Adipose tissue (tissue), 3 donors: Measurements from ENCODE around the gene PI4K2A. TPM values are rescaled to one million over a fixed set of nuclear protein-coding genes. Genes with fewer than 3 reads are reported as not detected.

Experiments
- H3K27ac ChIP-seq: one replicate; pipeline ENCODE4 v1.5.1; 2013; ENCODE audit warnings: low read depth, low read length
- WGBS, 3 donors: extraction: QIAGEN DNeasy Blood & Tissue Kit; methylation state at CpG; one replicate each; pipeline ENCODE4 v1.1.7; 2013; 5-methylcytosine and 5-hydroxymethylcytosine counted together
- polyA plus RNA-seq, 3 donors: library from polyadenylated mRNA; stranded (reverse); fragments of 200-250 nt; gene quantifications; one replicate each; pipeline ENCODE4 v1.2.3, GENCODE V29; 2013
- donor health status: healthy with polysubstance abuse.
- donor health status: Bipolar disorder and iron deficiency.
- donor health status: healthy.

Gene PI4K2A
- polyA plus RNA-seq, 3 donors, result 2.7 to 9.7 (median 8.6) TPM

- H3K27ac ChIP-seq, result peak overlapping the region; percentile 78
- 3 to 11% (median 4%) methylated on average over 60 to 74 of the region's 74 CpGs for WGBS, 3 donors
These were observed 74.2 kb downstream of the PI4K2A start for GRCh38 chr10:97714401-97715258.

DNA sequence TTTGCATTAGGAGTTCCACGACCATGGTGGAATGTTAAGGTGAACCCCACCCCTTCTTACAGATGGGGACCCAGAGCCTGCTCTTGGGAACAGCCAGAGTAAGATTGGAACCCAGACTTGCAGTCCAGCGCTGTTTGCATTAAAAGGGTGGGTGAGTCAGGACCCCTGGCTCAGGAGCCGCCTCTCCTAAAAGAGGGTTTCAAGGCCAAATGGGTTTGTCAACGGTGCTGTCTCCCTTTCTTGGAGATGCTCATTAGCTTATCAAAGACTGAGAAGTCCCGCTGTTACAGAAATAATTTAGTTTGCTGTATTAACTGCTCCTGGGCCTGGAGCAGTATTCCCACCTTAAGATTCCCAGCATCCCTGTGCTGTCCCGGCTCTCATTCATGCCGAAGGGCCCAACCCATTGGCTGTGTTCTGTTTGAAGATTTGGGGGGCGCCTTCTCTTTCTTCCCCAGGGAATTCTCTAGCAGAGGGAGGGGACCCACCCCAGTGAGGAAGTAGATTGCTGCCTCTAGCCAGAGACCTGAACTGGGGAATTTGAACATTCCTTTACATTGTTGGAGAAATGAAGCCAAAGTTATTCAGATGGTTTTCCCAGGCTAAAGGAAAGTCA, 74.9 kb downstream of the PI4K2A start:
- WGBS, 3 donors, result 55 to 78% (median 58%) methylated on average over 8 of the region's 8 CpGs
- peak overlapping the region; percentile 78 for H3K27ac ChIP-seq

DNA sequence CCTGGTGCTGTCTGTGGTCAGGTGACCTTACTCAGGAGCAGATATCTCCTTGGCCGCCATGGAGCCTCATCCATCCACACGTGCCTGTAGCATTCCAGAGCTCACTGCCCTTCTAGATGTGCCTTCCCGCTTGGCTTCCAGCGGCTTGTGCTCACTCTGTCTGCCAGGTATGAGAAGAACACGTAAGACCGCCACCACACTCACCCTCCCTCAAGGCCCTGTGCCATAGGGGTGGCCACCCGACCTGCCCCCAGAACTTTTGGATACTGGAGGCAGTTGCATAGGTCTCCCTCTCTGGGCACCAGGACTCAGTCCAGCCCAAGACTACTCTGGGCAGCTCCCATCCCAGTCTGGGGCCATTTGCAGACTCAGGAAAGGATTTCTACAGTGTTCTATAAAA, 77.2 kb downstream of the PI4K2A start:
- 88 to 95% (median 93%) methylated on average over 7 of the region's 7 CpGs for whole genome bisulfite sequencing, 3 donors
- H3K27ac ChIP-seq, result no peak overlapping the region

- H3K27ac ChIP-seq, result no peak overlapping the region
- 43 to 76% (median 49%) methylated on average over 6 of the region's 6 CpGs for WGBS, 3 donors
These were observed 77.7 kb downstream of the PI4K2A start for GRCh38 chr10:97718178-97718577.

DNA sequence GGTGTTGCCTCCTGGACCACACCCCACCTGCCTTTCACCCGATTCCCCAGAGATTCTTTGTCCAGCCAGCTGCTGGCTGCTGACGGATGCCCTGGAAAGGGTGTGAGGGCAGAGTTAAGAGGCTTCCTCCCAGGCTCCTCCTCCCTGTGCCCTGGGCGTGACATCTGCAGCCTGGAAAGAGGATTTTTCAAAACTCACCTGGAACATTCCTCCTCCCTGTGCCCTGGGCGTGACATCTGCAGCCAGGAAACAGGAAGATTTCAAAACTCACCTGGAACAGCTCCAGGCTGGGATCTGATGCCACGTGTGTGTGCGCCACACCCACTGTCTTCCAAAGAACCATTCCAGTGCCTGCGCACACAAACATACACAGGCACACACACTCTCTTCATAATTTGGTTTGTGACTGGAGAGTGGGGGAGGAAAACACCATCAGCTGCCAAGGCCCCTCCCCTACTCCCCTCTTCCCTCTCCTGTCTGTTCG, 78.2 kb downstream of the PI4K2A start:
- H3K27ac ChIP-seq, result no peak overlapping the region
- 33 to 57% (median 36%) methylated on average over 8 of the region's 8 CpGs for WGBS, 3 donors

DNA sequence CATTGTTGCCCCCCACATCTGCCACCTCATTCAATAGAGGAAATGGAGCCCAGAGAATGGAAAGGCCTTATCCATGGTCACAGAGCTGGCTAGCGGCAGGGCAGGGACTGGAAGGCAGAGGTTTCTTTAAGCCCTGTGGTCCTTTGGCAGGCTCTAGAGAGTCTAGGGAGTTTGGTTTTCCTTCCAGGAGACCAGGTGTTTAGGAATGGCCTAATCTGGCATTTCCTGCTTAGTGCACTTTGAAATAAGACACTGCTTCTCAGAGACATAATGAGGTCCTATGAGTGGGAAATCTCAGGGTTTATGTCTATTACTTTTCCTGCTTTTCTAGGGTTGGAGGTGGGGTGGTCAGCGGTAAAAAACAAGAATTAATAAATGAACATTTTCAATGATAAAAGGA, 79.1 kb downstream of the PI4K2A start:
- no peak overlapping the region for H3K27ac ChIP-seq
- 77 to 94% (median 91%) methylated on average over 2 of the region's 2 CpGs for WGBS, 3 donors

GRCh38 chr10:97721871-97722780, 81.7 kb downstream of the PI4K2A start:
- no peak overlapping the region for H3K27ac ChIP-seq
- 80 to 88% (median 83%) methylated on average over 12 of the region's 12 CpGs for WGBS, 3 donors

DNA sequence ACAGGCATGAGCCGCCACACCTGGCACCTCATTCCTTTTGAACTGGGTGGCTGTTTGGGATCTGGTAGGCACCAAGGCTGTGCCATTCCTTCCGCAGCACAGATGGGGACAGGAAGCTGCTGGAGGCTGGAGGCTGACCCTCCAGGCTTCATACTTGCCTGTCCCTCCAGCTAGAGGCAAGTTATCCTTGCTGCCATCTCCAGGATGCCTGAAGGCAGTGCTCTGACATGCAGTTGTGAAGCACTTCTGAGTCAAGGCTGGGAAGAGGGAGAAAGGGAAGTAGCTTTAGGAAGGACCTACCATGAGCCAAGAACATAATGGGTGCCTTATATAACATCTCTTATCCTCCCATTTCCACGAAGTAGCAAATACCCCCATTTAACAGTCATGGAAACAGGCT, 82.5 kb downstream of the PI4K2A start:
- 80 to 92% (median 87%) methylated on average over 3 of the region's 3 CpGs for WGBS, 3 donors
- no peak overlapping the region for H3K27ac ChIP-seq

GRCh38 chr10:97724341-97724941, 84.0 kb downstream of the PI4K2A start:
- H3K27ac ChIP-seq, result no peak overlapping the region
- 53 to 61% (median 60%) methylated on average over 5 of the region's 5 CpGs for WGBS, 3 donors

Other genes starting within 250 kb of the PI4K2A start
- 10 to 100 TPM; 10.9 to 22.4 (median 17.4) TPM for gene RRP12, start 239.3 kb upstream of the PI4K2A start, polyA plus RNA-seq
- 100 to 1,000 TPM in 2 of 3 donors, 10 to 100 TPM in 1; 77.7 to 201 (median 193) TPM for gene PGAM1, start 214.5 kb upstream of the PI4K2A start, polyA plus RNA-seq
- gene EXOSC1, start 194.7 kb upstream of the PI4K2A start, polyA plus RNA-seq, result 10 to 100 TPM; 25.5 to 30.5 (median 26.0) TPM
- 10 to 100 TPM; 19.6 to 31.8 (median 25.2) TPM for gene ZDHHC16, start 194.5 kb upstream of the PI4K2A start, polyA plus RNA-seq
- 10 to 100 TPM; 30.1 to 47.9 (median 31.4) TPM for gene MMS19, start 142.2 kb upstream of the PI4K2A start, polyA plus RNA-seq
- gene UBTD1, start 141.7 kb upstream of the PI4K2A start, polyA plus RNA-seq, result 10 to 100 TPM in 2 of 3 donors, 1 to 10 TPM in 1; 8.0 to 38.8 (median 24.9) TPM
- 1 to 10 TPM in 1 of 3 donors, under 1 TPM in 2; 0.21 to 2.5 (median 0.67) TPM for gene ANKRD2, start 67.9 kb upstream of the PI4K2A start, polyA plus RNA-seq
- 1 to 10 TPM; 1.2 to 6.6 (median 4.6) TPM for gene HOGA1, start 56.3 kb upstream of the PI4K2A start, polyA plus RNA-seq
- under 1 TPM in 1 of 3 donors, not detected in 2; 0.10 TPM for gene C10orf62, start 51.0 kb upstream of the PI4K2A start, polyA plus RNA-seq
- 1 to 10 TPM; 2.8 to 4.6 (median 4.0) TPM for gene MORN4, start 7.2 kb upstream of the PI4K2A start, polyA plus RNA-seq
- gene AVPI1, start 46.6 kb downstream of the PI4K2A start, polyA plus RNA-seq, result 10 to 100 TPM in 2 of 3 donors, 1 to 10 TPM in 1; 8.5 to 38.3 (median 27.8) TPM
- 10 to 100 TPM in 1 of 3 donors, 1 to 10 TPM in 2; 4.5 to 29.9 (median 8.7) TPM for gene MARVELD1, start 73.1 kb downstream of the PI4K2A start, polyA plus RNA-seq
- gene ZFYVE27, start 96.5 kb downstream of the PI4K2A start, polyA plus RNA-seq, result 10 to 100 TPM; 13.5 to 16.4 (median 14.6) TPM
- 10 to 100 TPM in 1 of 3 donors, under 1 TPM in 2; 0.11 to 86.2 (median 0.67) TPM for gene SFRP5, start 131.3 kb downstream of the PI4K2A start, polyA plus RNA-seq
- gene GOLGA7B, start 209.2 kb downstream of the PI4K2A start, polyA plus RNA-seq, result 1 to 10 TPM in 1 of 3 donors, under 1 TPM in 2; 0.11 to 2.7 (median 0.43) TPM